ENCODE results near the gene C19orf44.
"Not testable (repeated sequence)": the region's sequence is repeated elsewhere in the genome, so short reads cannot be mapped to it uniquely, and the experiment has no call there.

The C19orf44 gene

DNA sequence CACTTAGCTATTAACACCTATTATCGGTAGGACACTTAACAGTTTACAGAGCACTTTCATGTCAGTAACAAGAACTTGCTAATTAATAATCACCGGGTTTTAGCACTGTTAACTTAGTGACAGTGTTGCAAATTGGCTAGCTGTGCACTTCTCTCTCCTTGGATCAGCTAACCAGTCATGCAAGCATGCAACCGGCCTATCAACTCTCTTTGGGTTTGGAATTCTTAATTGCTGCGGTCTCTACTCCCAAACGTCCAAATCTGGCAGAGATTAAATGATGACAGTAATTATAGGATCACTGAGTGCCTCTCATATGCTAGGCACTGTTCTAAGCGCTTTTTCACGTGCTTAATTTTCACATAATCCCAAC lies 25.7 kb upstream of the C19orf44 start:
- DNase-seq, result peak; percentile 72

DNA sequence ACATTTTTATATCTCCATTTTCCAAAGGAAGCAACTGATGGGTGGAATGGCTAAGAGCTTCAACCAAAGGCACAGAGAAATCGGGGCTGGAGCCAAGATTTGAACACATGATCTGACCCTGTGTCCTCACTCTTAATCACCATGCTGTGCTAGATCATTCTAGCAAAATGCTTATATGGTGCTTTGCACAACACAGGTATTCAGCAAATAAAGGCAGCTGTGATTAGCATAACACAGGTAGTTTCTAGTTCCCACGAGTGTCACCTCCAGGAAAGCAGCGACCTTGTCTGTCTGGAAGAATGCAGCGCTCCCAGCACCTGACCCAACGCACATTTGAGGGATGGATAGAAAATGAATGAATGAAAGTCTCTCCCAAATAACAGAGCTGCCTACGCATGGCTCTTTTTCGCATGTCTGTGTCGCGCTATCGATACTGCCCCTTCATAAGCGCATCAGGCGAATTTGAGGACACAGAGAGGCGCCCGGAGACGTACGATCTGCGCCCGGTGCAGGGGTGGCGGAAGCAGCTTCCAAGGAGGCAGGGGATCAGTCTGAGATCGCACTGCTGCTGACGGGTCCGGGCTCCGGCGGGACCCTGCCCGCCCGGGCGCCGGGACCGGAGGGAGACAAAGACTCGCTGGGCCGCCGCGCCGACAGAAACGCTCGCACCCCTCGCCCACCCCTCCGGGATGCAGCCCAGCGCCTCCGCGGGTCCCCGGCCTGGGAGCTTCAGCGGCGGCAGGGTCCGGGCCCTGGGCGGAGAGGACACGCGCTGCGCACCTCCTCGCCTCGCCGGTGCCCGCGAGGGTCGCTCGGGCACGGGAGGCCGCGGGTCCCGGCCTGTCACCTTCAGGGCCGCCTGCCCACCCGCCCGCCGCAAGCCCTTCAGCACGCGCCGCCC lies 25.0 kb upstream of the C19orf44 start:
- DNase-seq, result peak; percentile 48

DNA sequence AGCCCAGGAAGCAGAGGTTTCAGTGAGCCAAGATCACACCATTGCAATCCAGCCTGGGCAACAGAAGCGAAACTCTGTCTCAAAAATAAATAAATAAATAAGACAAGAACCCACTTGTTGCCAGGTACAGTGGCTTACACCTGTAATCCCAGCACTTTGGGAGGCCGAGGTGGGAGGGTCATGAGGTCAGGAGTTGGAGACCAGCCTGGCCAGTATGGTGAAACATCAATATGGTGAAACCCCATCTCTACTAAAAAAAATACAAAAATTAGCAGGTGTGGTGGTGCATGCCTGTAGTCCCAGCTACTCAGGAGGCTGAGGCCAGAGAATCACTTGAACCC lies 23.7 kb upstream of the C19orf44 start:
- DNase-seq, result not testable (repeated sequence)

DNA sequence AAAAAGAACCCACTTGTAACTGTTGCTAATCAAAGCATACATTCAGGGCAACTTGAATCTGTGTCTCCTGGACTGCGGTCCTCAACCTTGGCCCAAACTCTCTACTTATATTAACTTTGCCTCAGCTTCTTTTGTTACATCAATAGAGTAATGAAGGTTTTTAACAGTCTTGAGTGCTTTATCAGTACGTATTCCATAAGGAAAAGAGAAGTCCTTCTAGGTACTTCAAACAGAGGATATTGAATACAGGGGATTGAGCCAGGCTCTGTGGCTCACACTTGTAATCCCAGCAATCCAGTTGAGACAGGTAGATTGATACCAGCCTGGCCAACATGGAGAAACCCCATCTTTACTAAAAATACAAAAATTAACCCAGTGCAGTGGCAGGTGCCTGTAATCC lies 23.2 kb upstream of the C19orf44 start:
- no peak for DNase-seq

DNA sequence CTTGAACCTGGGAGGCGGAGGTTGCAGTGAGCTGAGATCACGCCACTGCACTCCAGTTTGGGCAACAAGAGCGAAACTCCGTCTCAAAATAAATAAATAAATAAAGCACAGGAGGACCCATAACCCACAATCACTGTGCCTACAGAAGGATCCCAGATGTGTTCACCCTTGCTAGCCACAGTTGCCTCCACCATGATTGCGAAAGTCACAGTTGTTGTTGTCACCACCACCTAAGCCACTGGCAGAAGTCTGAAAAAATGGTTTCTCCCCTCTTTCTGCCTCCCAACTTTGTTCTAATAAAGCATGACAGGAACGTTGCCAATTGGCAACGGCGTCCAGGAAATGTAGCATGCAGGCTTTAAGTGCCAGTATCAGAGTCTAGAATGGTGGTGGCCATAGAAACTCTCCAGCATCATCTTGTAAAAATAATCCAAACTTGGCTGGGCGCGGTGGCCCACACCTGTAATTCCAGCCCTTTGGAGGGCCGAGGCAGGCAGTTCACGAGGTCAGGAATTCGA lies 22.3 kb upstream of the C19orf44 start:
- no peak for DNase-seq

DNA sequence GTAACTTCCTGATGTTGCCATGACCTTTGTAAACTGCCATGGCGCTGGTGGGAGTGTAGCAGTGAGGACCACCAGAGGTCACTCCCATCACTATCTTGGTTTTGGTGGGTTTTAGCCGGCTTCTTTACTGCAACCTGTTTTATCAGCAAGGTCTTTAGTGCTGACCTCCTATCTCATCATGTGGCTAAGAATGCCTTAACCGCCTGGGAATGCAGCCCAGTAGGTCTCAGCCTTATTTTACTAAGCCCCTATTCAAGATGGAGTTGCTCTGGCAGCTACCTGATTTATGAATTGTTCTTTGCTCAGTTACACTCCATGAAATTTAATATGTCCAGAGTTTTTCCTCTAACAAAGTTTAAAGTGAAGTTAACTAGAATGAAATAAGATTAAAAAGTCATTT lies 19.8 kb upstream of the C19orf44 start:
- DNase-seq, result no peak

DNA sequence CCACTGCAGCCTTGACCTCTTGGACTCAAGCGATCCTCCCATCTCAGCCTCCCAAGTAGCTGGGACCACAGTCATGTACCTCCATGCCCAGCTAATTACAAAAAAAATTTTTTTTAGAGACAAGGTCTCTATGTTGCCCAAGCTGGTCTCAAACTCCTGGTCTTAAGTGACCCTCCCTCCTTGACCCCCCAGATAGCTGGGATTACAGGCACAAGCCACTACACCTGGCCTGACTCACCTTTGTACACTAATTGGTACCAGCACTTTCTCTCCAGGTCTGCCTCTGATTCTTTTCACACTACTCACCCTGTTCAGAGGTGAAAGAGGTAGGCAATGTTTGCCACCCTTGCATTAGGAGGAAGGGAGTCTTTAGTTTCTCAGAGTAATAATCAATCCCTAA lies 18.9 kb upstream of the C19orf44 start:
- DNase-seq, result no peak

DNA sequence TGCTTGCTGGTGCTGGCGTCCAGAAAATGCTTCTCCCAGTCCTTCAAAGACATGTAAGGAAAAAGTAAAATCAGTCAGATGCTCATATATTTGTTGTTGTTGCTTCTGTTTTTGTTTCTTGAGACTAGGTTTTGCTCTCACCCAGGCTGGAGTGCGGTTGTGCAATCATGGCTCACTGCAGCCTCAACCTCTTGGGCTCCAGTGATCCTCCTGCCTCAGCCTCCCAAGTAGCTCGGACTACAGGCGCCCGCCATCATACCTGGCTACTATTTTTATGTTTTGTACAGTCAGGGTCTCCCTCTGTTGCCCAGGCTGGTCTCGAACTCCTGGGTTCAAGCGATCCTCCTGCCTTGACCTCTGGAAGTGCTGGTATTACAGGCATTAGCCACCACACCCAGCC lies 13.4 kb upstream of the C19orf44 start:
- DNase-seq, result no peak

DNA sequence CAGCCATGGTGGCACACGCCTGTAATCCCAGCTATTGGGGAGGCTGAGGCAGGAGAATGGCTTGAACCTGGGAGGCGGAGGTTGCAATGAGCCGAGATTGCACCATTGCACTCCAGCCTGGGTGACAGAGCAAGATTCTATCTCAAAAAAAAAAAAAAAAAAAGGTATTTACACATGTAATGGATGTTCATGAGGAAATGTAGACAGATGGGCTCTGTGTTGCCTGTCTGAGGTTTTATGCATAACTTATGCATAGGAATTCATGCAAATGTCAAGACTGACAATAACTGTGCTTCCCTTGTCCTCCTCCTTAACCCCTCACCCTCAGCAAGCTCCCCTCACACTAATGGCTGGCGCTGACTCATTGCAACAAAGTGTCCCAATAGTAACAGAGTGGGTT lies 9.7 kb upstream of the C19orf44 start:
- not testable (repeated sequence) for DNase-seq

DNA sequence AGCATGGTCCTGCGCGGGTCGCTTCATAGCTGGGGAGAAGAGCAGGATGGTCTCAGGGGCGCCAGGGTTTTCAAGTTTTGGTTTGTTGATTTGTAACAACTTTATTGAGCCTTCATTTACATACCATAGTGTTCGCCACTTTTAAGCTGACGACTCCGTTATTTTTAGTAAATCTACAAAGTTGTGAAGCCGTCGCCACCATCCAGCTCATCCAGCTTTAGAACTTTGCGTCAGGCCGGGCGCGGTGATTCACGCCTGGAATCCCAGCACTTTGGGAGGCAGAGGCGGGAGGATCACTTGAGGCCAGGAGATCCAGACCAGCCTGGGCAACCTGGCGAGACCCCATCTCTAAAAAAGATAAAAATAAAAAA lies 404 bp downstream of the C19orf44 start:
- no peak for DNase-seq

DNA sequence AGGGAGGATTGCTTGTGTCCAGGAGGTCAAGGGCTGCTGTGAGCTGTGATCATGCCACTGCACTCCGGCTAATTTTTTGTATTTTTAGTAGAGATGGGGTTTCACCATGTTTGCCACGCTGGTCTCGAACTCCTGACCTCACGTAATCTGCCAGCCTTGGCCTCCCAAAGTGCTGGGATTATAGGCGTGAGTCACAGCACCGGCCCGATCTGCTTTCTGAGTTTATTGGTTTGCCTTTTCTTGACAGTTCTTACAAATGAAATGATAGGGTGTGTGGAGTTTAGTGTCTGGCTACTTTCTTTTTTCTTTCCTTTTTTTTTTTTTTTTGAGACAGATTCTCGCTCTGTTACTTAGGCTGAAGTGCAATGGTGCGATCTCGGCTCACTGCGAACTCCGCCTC lies 848 bp downstream of the C19orf44 start:
- no peak for DNase-seq

DNA sequence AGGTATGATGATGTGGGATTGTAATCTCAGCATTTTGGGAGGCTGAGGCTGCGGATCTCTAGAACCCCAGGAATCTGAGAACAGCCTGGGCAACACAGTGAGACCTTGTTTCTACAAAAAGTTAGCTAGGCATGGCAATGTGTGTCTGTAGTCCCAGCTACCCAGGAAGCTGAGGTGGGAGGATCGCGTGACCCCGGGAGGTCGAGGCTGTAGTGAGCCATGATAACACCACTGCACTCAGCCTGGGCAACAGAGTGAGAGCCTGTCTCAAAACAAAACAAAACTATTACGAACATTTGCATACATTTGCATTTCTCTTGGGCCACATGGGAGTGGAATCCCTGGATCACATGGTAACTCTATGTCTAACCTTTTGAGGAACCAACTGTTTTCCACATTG lies 1.6 kb downstream of the C19orf44 start:
- no peak for DNase-seq

DNA sequence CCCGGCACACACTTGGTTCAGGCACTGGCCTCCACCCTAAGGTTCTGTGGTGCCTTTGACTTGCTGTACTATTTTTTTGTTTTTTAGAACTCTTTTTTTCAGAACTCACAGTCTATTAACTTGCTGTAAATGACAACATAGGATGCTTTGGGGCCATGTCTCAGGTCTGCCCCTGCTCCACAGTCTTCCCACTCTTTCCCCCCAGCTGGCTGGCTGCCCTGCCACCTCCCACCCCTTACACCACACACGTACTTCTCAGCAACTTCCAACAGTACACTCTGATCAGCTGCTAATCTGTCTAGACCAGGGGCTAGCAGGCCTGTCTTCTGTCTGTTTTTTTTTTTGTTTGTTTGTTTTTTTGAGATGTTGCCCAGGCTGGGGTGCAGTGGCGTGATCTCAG lies 8.1 kb downstream of the C19orf44 start:
- DNase-seq, result no peak

DNA sequence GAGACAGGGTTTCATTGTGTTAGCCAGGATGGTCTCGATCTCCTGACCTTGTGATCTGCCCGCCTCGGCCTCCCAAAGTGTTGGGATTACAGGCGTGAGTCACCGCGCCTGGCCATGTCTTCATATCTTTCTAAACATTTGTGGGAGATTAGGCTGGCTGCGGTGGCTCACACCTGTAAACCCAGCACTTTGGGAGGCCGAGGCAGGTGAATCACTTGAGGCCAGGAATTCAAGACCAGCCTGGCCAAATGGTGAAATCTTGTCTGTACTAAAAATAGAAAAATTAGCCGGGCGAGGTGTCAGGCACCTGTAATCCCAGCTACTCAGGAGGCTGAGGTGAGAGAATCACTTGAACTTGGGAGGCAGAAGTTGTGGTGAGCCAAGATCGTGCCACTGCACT lies 10.0 kb downstream of the C19orf44 start:
- DNase-seq, result not testable (repeated sequence)

DNA sequence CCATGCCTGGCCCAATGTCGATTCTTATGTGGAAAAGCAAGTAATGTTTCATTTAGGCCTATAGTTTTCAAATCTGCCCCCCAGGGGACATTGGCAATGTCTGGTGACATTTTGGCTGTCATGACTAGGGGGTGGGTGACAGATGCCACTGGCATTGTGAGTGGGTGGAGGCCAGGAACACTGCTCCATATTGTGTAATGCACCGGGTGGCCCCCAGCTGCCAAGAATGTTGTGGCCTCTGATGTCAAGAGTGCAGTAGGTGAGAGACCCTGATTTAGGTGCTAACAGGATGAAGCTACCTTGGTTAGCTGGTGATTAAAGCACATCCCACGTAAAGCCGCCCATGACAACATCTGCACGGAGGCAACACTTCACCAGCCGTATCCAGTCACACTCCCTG lies 10.8 kb downstream of the C19orf44 start:
- DNase-seq, result peak; percentile 41

DNA sequence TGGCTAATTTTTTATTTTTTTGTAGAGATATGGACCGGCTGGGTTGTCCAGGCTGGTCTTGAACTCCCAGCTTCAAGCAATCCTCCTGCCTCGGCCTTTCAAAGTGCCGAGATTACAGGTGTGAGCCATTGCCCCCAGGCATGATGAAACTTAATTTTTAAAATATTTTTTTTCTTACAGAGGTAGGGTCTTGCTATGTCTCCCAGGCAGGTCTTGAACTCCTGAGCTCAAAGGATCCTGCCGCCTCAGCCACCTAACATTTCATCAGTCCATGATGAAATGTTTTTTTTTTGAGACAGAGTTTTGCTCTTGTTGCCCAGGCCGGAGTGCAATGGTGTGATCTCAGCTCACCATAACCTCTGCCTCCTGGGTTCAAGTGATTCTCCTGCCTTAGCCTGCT lies 12.4 kb downstream of the C19orf44 start:
- DNase-seq, result no peak

DNA sequence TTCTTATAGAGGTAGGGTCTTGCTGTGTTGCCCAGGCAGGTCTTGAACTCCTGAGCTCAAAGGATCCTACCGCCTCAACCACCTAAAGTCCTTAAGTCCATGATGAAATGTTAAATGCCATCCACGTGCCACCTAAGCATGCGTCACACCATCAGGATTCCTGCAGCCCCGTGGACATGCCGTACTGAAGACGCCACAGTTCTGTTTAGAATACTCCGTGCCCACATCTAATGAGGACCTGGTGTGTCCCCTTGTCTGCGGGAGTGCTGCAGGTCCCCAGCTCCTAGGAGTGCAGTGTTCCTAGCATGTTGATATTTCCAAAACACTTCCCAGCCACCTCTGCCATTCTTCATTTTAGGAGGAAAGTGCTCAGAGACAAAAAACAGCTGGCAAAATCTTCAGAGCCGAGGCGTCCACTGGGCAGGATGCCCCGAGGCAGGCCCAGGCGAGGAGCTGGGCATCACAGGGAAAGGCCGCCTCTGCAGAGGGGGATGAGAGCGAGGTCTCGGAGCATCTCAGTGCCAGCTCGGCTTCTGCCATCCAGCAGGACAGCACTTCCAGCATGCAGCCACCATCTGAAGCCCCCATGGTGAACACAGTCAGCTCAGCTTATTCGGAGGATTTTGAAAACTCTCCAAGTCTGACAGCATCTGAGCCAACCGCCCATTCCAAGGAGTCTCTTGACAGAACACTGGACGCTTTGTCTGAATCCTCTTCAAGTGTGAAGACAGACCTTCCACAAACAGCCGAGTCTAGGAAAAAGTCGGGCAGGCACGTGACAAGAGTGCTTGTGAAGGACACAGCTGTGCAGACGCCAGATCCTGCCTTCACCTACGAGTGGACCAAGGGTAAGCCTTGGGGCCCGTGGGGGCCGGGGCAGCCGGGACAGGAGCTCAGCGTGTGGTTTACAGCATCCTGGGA lies 13.2 kb downstream of the C19orf44 start:
- DNase-seq, result no peak

DNA sequence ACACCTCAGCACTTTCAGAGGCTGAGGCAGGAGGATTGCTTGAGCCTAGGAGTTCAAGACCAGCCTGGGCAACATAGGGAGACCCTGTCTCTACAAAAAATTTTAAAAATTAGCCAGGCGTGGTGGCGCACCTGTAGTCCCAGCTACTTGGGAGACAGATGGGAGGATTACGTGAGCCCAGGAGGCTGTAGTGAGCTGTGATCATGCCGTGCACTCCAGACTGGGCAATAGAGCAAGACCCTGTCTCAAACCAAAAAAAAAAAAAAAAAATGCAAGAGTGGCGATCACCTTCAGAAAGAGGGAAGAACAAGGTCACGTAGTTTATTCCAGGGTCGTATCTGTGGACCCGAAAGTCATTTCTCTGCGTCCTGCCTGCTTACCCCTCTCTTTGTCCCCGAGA lies 16.4 kb downstream of the C19orf44 start:
- not testable (repeated sequence) for DNase-seq

DNA sequence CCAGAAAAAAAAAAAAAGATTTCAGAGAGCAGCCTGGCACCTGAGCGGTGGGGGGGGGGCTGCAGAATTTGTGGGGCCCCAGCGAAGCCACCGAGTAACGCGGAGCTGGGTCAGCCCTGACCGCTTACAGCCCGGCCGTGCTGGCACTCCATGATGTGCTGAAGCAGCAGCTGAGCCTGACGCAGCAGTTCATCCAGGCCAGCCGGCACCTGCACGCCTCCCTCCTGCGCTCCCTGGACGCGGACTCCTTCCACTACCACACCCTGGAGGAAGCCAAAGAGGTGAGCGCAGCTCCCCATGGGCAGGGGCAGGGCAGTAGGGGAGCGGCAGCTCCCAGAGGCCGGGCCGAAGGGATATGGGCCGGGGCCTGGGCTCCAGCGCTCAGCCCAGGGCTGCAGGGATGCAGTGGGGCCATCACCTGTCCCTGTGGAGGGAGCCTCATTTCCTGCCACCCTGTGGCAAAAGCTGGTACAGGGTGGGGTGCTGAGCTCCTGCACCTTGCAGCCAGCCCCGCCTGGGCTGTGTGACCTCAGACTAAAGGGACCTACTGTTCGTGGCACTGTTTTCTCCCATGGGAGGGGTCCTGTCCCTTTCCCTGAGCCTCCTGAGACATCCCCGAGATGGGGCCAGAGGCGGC lies 18.3 kb downstream of the C19orf44 start:
- no peak for DNase-seq

DNA sequence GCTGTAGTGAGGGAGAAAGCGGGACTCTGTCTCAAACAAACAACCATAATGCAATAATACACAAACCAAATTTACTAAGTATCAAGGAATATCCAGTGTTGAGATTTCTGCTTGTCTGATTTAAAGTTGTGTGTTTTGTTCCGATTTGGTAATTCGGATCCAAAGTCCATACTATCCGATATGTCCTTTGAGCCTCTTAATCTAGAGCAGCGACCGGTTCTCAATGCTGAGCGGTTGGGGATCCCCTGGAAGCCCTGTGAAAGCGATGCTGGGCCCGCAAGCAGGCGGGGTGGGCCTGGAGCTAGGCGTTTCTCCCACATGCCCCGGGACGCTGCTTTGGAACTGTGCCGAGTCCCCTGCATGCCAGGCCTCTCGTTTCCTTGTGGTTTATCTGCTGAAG lies 20.2 kb downstream of the C19orf44 start:
- no peak for DNase-seq

DNA sequence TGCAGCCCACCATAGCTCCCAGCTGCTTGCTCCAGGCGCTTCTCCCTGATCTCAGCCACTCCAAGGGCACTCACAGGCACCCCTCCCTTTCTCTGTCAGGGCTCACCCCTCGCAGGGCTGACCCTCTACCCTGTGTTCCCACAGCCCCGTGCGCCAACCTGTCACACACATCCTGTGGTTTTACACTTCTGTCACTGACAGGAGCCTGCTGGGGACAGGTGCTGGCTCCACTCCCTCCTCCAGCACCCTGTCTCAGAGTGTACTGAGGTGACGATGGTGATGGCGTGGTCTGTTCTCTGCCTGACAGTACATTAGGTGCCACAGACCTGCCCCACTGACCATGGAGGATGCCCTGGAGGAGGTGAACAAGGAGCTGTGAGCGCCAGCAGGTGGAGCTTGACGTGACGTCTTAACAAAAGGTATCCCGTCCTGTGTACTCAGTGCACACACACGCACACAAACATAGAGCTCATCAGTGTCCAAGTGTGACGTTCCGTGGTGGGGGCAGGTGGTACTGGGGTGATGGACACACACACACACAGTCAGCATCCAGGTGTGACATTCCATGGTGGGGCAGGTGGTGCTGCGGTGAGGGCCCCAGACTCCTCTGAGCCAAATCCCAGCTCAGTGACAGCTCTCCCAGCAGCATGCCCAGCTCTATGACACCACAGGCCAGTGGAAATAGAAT lies 20.9 kb downstream of the C19orf44 start:
- DNase-seq, result peak; percentile 42

DNA sequence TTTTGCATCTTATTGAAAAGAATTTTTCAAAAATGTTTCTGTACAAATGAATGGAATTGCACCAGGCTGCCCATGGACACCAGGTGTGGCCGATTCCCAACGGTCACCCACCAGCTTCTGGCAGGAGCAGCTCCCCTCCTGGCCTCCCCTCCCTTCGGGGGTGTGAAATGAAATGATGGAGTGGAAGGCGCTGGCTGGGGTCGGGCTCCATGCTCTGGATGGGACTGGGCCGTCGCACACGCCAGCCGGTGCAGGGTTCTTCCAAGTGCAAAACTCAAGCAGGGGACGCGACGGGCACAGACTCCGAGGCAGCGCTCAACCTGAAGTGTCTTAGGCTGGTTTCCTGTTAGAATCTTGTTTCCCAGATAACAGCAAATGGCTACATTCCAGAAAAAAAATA lies 21.9 kb downstream of the C19orf44 start:
- DNase-seq, result no peak

All from NCI-H82 (cell line).